Liver (tissue), 9 donors: ENCODE data around the gene ZXDB. TPM values are rescaled to one million over a fixed set of nuclear protein-coding genes. Genes with fewer than 3 reads are reported as not detected.
A peak's percentile ranks its signal among the peaks of the same experiment; 100 is the strongest.
"Not testable (repeated sequence)": the region's sequence is repeated elsewhere in the genome, so short reads cannot be mapped to it uniquely, and the experiment has no call there.

Source experiments
- DNase-seq: peaks from one replicate; pipeline ENCODE4 v3.0.0-alpha.2; 2017; ENCODE audit warnings: low spot score
- H3K27ac ChIP-seq, 2 donors: one replicate each; pipeline ENCODE4 v1.7.0; 2013; ENCODE audit warnings: inconsistent platforms in 2 of 2, low read length in 2 of 2, control low read depth in 1 of 2, low read depth in 1 of 2, mild to moderate bottlenecking in 1 of 2
- H3K27me3 ChIP-seq, 4 donors: one replicate each; pipeline versions ENCODE4 v1.6.1 to v1.7.0; 2013; ENCODE audit warnings: low read length in 3 of 4, inconsistent platforms in 1 of 4, mild to moderate bottlenecking in 1 of 4, moderate library complexity in 1 of 4; ENCODE audit not compliant: control insufficient read depth in 4 of 4, insufficient read depth in 4 of 4
- H3K36me3 ChIP-seq, 4 donors: one replicate each; pipeline versions ENCODE4 v1.6.1 to v1.7.0; 2013; ENCODE audit warnings: low read length in 3 of 4, mild to moderate bottlenecking in 3 of 4, low read depth in 1 of 4, moderate library complexity in 1 of 4; ENCODE audit not compliant: control insufficient read depth in 4 of 4, insufficient read depth in 3 of 4
- H3K4me1 ChIP-seq, 4 donors: one replicate each; pipeline versions ENCODE4 v1.6.1 to v1.7.0; 2013; ENCODE audit warnings: low read length in 3 of 4, mild to moderate bottlenecking in 3 of 4, moderate library complexity in 1 of 4; ENCODE audit not compliant: control insufficient read depth in 4 of 4, insufficient read depth in 4 of 4
- H3K4me3 ChIP-seq, 3 donors: one replicate each; pipeline versions ENCODE4 v1.6.1 to v1.7.0; 2013; ENCODE audit warnings: low read length in 3 of 3, control low read depth in 1 of 3, low read depth in 1 of 3, mild to moderate bottlenecking in 1 of 3
- H3K9ac ChIP-seq, 2 donors: one replicate each; pipeline ENCODE4 v1.7.0; 2013; ENCODE audit warnings: low read length in 2 of 2, mild to moderate bottlenecking in 2 of 2, moderate library complexity in 2 of 2, control low read depth in 1 of 2, low read depth in 1 of 2
- H3K9me3 ChIP-seq, 4 donors: one replicate each; pipeline versions ENCODE4 v1.6.1 to v1.7.0; 2013; ENCODE audit warnings: low read length in 3 of 4; ENCODE audit not compliant: control insufficient read depth in 4 of 4
- EGR1 ChIP-seq, 2 donors: IDR thresholded peaks; 2 replicates each; pipeline ENCODE4 v1.6.1; 2016 to 2018; ENCODE audit warnings: antibody characterized with exemption in 2 of 2, low read depth in 2 of 2
- FOXA2 ChIP-seq: IDR thresholded peaks from 2 replicates; pipeline ENCODE4 v1.6.1; 2016; ENCODE audit warnings: antibody characterized with exemption
- GABPA ChIP-seq, 2 donors: IDR thresholded peaks in 1 of 2; conservative IDR thresholded peaks in 1 of 2; 2 replicates each; pipeline ENCODE4 v1.6.1; 2016; ENCODE audit warnings: antibody characterized with exemption in 2 of 2, mild to moderate bottlenecking in 1 of 2, moderate library complexity in 1 of 2
- HNF4A ChIP-seq, 2 donors: conservative IDR thresholded peaks; 2 replicates each; pipeline ENCODE4 v1.6.1; 2016; ENCODE audit warnings: antibody characterized with exemption in 2 of 2, mild to moderate bottlenecking in 2 of 2
- HNF4G ChIP-seq: IDR thresholded peaks from 2 replicates; pipeline ENCODE4 v1.6.1; 2016; ENCODE audit warnings: antibody characterized with exemption
- JUND ChIP-seq, 2 donors: IDR thresholded peaks; 2 replicates each; pipeline ENCODE4 v1.6.1; 2016; ENCODE audit warnings: antibody characterized with exemption in 2 of 2
- NR2F2 ChIP-seq: IDR thresholded peaks from 2 replicates; pipeline ENCODE4 v1.6.1; 2016; ENCODE audit warnings: antibody characterized with exemption
- RAD21 ChIP-seq, 2 donors: IDR thresholded peaks; 2 replicates each; pipeline ENCODE4 v1.6.1; 2016; ENCODE audit warnings: antibody characterized with exemption in 2 of 2, mild to moderate bottlenecking in 2 of 2
- REST ChIP-seq: IDR thresholded peaks from 2 replicates; pipeline ENCODE4 v1.6.1; 2016; ENCODE audit warnings: antibody characterized with exemption, mild to moderate bottlenecking
- RXRA ChIP-seq, 2 donors: IDR thresholded peaks; 2 replicates each; pipeline ENCODE4 v1.6.1; 2017 to 2018; ENCODE audit warnings: antibody characterized with exemption in 2 of 2, mild to moderate bottlenecking in 1 of 2
- SP1 ChIP-seq: IDR thresholded peaks from 2 replicates; pipeline ENCODE4 v1.6.1; 2018; ENCODE audit warnings: antibody characterized with exemption, mild to moderate bottlenecking
- TAF1 ChIP-seq: conservative IDR thresholded peaks from 2 replicates; pipeline ENCODE4 v1.6.1; 2016; ENCODE audit warnings: antibody characterized with exemption, mild to moderate bottlenecking
- YY1 ChIP-seq: IDR thresholded peaks from 2 replicates; pipeline ENCODE4 v1.6.1; 2016; ENCODE audit warnings: antibody characterized with exemption, mild to moderate bottlenecking
- ZBTB33 ChIP-seq: IDR thresholded peaks from 2 replicates; pipeline ENCODE4 v1.6.1; 2016; ENCODE audit warnings: antibody characterized with exemption
- WGBS: extraction: QIAGEN DNeasy Blood & Tissue Kit; methylation state at CpG from one replicate; pipeline ENCODE4 v1.1.7; 2013; 5-methylcytosine and 5-hydroxymethylcytosine counted together
- polyA plus RNA-seq, 2 donors: library from polyadenylated mRNA; stranded (reverse) in 1 of 2; unstranded in 1 of 2; fragments of 200-250 nt in 1 of 2; fragments of >200 nt in 1 of 2; fragmentation: Nextera tagmentation in 1 of 2; extraction: Ambion mirVana in 1 of 2; gene quantifications; one replicate each; pipeline versions ENCODE4 v1.2.1 to v1.2.3, GENCODE V29; 2013 to 2015
- total RNA-seq, 2 donors: library from RNA; depleted of rRNA; stranded (reverse); fragments of >200 nt; gene quantifications; one replicate each; pipeline ENCODE4 v1.2.3, GENCODE V29; 2014
- TF ChIP-seq, protein P1 (sequence below): fragments of 150-350 bp; IDR thresholded peaks from 2 replicates; pipeline ENCODE4 v1.5.1; 2017; ENCODE audit warnings: improper control_type of control experiment, low read depth, low read length; ENCODE audit not compliant: missing input control
- donor health status: healthy.
- donor health status: healthy.
- donor health status: healthy.
- donor health status: healthy.
- donor health status: healthy.

The ZXDB gene
- total and polyA plus RNA-seq, 4 donors = 2.4 to 11.0 (median 3.7) TPM

DNA sequence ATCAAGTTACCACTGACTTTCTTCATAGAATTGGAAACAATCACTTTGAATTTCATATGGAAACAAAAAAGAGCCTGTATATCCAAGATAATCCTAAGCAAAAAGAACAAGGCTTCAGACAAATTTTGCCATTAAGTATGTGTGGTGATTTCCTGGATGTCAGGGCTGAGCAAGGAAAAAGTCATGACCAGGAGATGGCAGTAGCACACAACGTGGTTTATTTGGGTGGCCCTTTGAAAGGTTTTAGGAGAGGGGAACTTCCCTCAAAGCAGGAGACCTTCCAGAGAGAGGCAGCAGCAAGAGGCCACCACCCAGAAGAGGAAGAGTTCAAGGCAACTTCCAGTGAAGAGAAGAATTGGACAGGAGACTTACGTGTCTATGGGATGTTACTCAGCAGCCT lies 18.1 kb upstream of the ZXDB start:
- WGBS = 4% methylated on average over 2 of the region's 2 CpGs
- Histone ChIP-seq H3K4me1 (no peaks in the 10 kb centered on the region), H3K9ac (no peak overlapping the region), H3K27me3 (no peaks in the 10 kb centered on the region), H3K4me3 (no peak overlapping the region), H3K9me3 (no peaks in the 10 kb centered on the region), H3K36me3 (no peaks in the 10 kb centered on the region), H3K27ac (no peak overlapping the region)
- TF ChIP-seq EGR1 (IDR thresholded peaks at IDR 0.05; ENCODE audit: low read depth in 2 of 2) (no peak), YY1 (no peak), FOXA2 (no peak), NR2F2 (no peak), SP1 (no peak), RAD21 (IDR thresholded peaks at IDR 0.05) (peak; percentile 68 to 79)
- TF ChIP-seq, protein P1, sequence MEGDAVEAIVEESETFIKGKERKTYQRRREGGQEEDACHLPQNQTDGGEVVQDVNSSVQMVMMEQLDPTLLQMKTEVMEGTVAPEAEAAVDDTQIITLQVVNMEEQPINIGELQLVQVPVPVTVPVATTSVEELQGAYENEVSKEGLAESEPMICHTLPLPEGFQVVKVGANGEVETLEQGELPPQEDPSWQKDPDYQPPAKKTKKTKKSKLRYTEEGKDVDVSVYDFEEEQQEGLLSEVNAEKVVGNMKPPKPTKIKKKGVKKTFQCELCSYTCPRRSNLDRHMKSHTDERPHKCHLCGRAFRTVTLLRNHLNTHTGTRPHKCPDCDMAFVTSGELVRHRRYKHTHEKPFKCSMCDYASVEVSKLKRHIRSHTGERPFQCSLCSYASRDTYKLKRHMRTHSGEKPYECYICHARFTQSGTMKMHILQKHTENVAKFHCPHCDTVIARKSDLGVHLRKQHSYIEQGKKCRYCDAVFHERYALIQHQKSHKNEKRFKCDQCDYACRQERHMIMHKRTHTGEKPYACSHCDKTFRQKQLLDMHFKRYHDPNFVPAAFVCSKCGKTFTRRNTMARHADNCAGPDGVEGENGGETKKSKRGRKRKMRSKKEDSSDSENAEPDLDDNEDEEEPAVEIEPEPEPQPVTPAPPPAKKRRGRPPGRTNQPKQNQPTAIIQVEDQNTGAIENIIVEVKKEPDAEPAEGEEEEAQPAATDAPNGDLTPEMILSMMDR = peak; percentile 47
- no peak for DNase-seq

DNA sequence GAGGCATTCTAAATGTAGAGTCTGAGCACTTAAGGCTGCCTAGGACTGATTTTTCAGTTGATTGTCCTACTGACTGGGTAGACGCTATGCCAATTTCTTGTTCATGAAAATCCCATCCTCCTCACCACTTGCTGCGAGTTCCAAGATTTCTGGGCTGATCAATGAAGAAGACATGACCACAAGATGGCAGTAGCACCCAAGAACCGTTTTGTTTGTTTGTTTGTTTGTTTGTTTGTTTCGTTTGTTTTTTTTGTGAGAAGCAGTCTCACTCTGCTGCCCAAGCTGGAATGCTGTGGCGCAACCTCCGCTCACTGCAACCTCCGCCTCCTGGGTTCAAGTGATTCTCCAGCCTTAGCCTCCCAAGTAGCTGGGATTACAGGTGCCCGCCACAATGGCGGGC lies 8.9 kb upstream of the ZXDB start:
- DNase-seq, H3K4me3 ChIP-seq: not testable (repeated sequence)

GRCh38 chrX:57583477-57583876 lies 8.3 kb upstream of the ZXDB start:
- H3K27ac ChIP-seq = no peak overlapping the region
- DNase-seq = no peak
- 74% methylated on average over 5 of the region's 5 CpGs for whole genome bisulfite sequencing
- TF ChIP-seq REST (no peak), RXRA (IDR thresholded peaks at IDR 0.05) (no peak), JUND (IDR thresholded peaks at IDR 0.05) (no peak), GABPA (IDR thresholded peaks at IDR 0.05 in 1 of 2, conservative IDR thresholded peaks at IDR 0.05 in 1 of 2) (no peak), YY1 (no peak), HNF4G (no peak), TAF1 (no peak), ZBTB33 (no peak), HNF4A (conservative IDR thresholded peaks at IDR 0.05) (no peak)
- TF ChIP-seq, protein P1 = no peak

More for the DNA sequence above, 8.9 kb upstream of the ZXDB start:
- H3K9me3 ChIP-seq, H3K27me3 ChIP-seq, H3K4me1 ChIP-seq, H3K27ac ChIP-seq, H3K9ac ChIP-seq, H3K36me3 ChIP-seq: not testable (repeated sequence)
- WGBS = 68% methylated on average over 9 of the region's 9 CpGs
- TF ChIP-seq, protein P1 = peak; percentile 26
- peak; percentile 51 to 59 for TF ChIP-seq RAD21 (IDR thresholded peaks at IDR 0.05)

More at GRCh38 chrX:57583477-57583876, 8.3 kb upstream of the ZXDB start:
- no peaks in the 10 kb centered on the region for H3K27me3 ChIP-seq
- no peaks in the 10 kb centered on the region for H3K4me1 ChIP-seq
- no peaks in the 10 kb centered on the region for H3K9me3 ChIP-seq
- no peak overlapping the region for H3K9ac ChIP-seq
- H3K4me3 ChIP-seq = no peak overlapping the region
- no peaks in the 10 kb centered on the region for H3K36me3 ChIP-seq
